Small intestine (tissue), 7 donors: ENCODE data around the gene STK10. TPM values are rescaled to one million over a fixed set of nuclear protein-coding genes. Genes with fewer than 3 reads are reported as not detected.
A peak's percentile ranks its signal among the peaks of the same experiment; 100 is the strongest.

Source experiments
- DNase-seq, 2 donors: peaks; one replicate each; pipeline versions ENCODE4 v3.0.0 to v3.0.0-alpha.2; 2013
- FAIRE-seq: peaks from 2 replicates; lab custom pipeline; 2012; peaks lifted over from hg19 to GRCh38; lab: Jason Lieb, UNC
- H3K27ac ChIP-seq, 3 donors: one replicate each; pipeline ENCODE4 v1.5.1; 2013; ENCODE audit warnings: low read length in 2 of 3, mild to moderate bottlenecking in 2 of 3, control low read depth in 1 of 3, inconsistent platforms in 1 of 3, low read depth in 1 of 3, moderate library complexity in 1 of 3
- H3K27me3 ChIP-seq, 3 donors: one replicate each; pipeline ENCODE4 v1.6.1; 2013; ENCODE audit warnings: low read length in 3 of 3, inconsistent platforms in 1 of 3; ENCODE audit not compliant: control insufficient read depth in 3 of 3, insufficient read depth in 3 of 3
- H3K36me3 ChIP-seq, 3 donors: one replicate each; pipeline ENCODE4 v1.6.1; 2013; ENCODE audit warnings: low read length in 3 of 3, inconsistent platforms in 1 of 3, low read depth in 1 of 3, mild to moderate bottlenecking in 1 of 3, moderate library complexity in 1 of 3; ENCODE audit not compliant: control insufficient read depth in 3 of 3, insufficient read depth in 2 of 3
- H3K4me1 ChIP-seq, 3 donors: one replicate each; pipeline ENCODE4 v1.6.1; 2013; ENCODE audit warnings: low read length in 2 of 3, inconsistent platforms in 1 of 3, low read depth in 1 of 3, mild to moderate bottlenecking in 1 of 3, moderate library complexity in 1 of 3; ENCODE audit not compliant: control insufficient read depth in 3 of 3, insufficient read depth in 2 of 3
- H3K4me3 ChIP-seq, 3 donors: one replicate each; pipeline ENCODE4 v1.5.1; 2013; ENCODE audit warnings: low read length in 3 of 3, control low read depth in 1 of 3, inconsistent platforms in 1 of 3, low read depth in 1 of 3, mild to moderate bottlenecking in 1 of 3, moderate library complexity in 1 of 3
- H3K9me3 ChIP-seq, 2 donors: one replicate each; pipeline ENCODE4 v1.6.1; 2013; ENCODE audit warnings: low read depth in 1 of 2, low read length in 1 of 2; ENCODE audit not compliant: control insufficient read depth in 2 of 2, insufficient read depth in 1 of 2
- WGBS, 3 donors: extraction: QIAGEN DNeasy Blood & Tissue Kit; methylation state at CpG; one replicate each; pipeline ENCODE4 v1.1.7; 2013; 5-methylcytosine and 5-hydroxymethylcytosine counted together
- polyA plus RNA-seq, 4 donors: library from polyadenylated mRNA; stranded (reverse) in 3 of 4; unstranded in 1 of 4; fragments of 200-250 nt in 3 of 4; fragments of 120-200 nt in 1 of 4; gene quantifications; one replicate each; pipeline versions ENCODE4 v1.2.1 to v1.2.3, GENCODE V29; 2013
- donor health status: healthy with polysubstance abuse.
- donor health status: control.
- donor health status: control.
- donor health status: Bipolar disorder and iron deficiency.
- donor health status: healthy.

The STK10 gene
- polyA plus RNA-seq, 4 donors = 7.4 to 10.5 (median 9.1) TPM

DNA sequence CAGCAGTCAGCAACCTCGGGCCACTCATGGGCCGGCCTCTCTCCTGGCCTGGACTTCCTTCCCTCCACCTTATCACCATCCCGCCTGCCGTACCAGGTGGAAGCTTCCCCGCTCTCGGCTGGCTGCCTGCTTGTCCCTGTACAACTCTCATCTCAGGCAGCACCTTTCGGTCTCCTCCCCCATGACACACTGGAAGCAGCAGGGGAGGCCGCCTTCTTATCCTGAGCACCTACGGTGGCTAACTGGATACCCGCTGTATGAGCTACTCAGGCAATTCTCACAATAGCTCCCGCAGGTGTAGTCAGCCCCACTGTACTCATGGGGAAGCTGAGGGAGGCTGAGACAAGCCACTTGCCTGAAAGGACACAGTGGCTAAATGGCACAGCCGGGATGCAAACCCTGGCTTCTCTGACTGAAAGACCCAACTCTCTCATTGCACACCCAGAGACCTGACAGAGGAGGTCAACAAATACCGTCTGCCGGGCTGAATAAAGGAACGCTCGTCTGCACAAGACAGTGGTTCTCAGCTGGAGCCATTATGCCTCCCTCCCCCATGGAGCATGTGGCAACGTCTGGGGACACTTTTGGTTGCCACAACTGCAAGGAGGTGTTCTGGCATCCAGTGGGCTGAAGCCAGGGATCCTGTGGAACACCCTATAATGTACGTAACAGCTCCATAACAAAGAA lies 9.6 kb downstream of the STK10 start:
- H3K27me3 ChIP-seq = no peaks in the 10 kb centered on the region
- H3K4me1 ChIP-seq = peaks cover 0 to 4% (median 0%) of the 10 kb centered on the region in 3 donors
- H3K4me3 ChIP-seq = no peak overlapping the region
- no peak for DNase-seq
- no peak for FAIRE-seq
- H3K36me3 ChIP-seq = peaks cover 0 to 2% (median 0%) of the 10 kb centered on the region in 3 donors
- 50 to 62% (median 57%) methylated on average over 18 of the region's 18 CpGs for WGBS, 3 donors
- H3K27ac ChIP-seq = peak overlapping the region in 2 of 3 donors; percentile 66 to 89
- H3K9me3 ChIP-seq = no peaks in the 10 kb centered on the region

DNA sequence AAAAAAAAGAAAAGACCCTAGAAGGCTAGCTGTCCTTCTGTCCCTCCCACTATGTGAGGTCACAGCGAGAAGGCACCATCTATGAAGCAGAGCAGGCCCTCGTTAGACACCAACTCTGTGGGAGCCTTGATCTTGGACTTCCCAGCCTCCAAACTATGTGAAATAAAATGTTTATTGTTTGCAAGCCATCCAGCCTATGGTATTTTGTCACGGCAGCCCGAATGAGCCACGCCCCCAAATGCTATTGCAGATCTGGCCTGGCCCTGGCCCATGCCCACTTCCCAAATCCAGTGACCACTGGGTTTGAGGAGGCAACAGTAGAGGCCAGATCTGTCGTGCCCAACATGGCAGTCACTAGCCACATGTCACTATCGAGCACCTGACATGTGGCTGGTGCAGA lies 10.8 kb downstream of the STK10 start:
- H3K36me3 ChIP-seq = peaks cover 0 to 4% (median 0%) of the 10 kb centered on the region in 3 donors
- H3K4me1 ChIP-seq = peaks cover 0 to 4% (median 0%) of the 10 kb centered on the region in 3 donors
- DNase-seq = no peak
- FAIRE-seq = no peak
- 70 to 86% (median 81%) methylated on average over 7 of the region's 7 CpGs for WGBS, 3 donors
- peak overlapping the region in 1 of 3 donors; percentile 51 for H3K27ac ChIP-seq
- no peak overlapping the region for H3K4me3 ChIP-seq
- H3K27me3 ChIP-seq = no peaks in the 10 kb centered on the region
- no peaks in the 10 kb centered on the region for H3K9me3 ChIP-seq

DNA sequence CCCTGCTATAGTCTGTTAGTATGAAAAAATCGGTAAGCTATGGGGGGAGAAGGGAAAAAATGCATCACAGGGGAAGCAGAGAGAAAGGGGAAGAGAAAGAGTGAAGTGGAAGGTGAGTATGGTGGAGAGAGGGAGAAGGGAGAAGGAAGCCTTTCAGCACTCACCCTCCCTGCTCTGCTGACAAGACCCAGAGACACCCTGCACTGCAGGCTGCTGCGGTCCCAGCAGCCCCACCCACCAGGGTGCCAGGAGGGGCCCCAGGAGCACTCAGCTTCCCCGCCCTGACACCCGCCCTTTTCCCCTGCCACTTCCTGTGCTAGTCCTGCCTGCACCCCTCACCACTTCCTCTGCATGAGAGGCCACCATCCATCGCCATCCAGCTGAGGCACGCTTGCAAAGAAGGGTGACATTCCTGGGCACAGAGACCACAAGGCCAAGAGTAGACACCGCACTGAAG lies 12.7 kb downstream of the STK10 start:
- H3K36me3 ChIP-seq = peaks cover 0 to 4% (median 0%) of the 10 kb centered on the region in 3 donors
- no peaks in the 10 kb centered on the region for H3K27me3 ChIP-seq
- WGBS, 3 donors = 35 to 62% (median 47%) methylated on average over 4 to 7 of the region's 7 CpGs
- H3K27ac ChIP-seq = peak overlapping the region in 1 of 3 donors; percentile 63
- H3K4me1 ChIP-seq = peaks cover 0 to 4% (median 0%) of the 10 kb centered on the region in 3 donors
- peak overlapping the region in 1 of 3 donors; percentile 22 for H3K4me3 ChIP-seq
- no peaks in the 10 kb centered on the region for H3K9me3 ChIP-seq
- DNase-seq (peak in 1 of 2 donors; percentile 68), FAIRE-seq (no peak)

DNA sequence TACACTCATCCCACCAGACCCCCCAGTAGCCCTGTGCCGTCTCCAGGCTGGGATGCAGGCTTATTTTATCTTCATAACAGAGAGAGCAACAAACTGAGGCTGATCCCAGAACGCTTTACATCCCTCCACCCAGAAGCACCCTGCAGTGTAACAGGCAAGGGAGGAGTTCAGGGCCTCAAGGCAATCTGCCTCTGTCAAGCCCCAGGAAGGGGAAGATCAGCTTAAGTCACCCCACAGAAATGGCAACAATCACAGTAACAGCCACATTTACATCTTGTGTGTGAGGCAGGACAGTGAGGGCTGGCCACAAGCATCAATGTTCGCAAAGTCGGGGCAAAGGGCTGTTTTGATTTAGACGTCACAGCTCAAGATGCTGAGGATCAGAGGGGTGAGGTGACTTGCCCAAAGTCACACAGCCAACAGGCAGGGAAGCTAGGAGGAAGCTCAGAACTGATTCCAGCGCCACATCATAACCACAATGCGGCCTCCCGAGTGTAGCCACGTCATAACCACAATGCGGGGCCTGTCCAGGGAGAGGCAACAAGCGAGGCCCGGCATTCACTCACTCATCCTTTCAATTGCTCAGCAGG lies 14.4 kb downstream of the STK10 start:
- 57 to 77% (median 73%) methylated on average over 12 of the region's 12 CpGs for WGBS, 3 donors
- no peak for FAIRE-seq
- H3K4me1 ChIP-seq = peaks cover 0 to 4% (median 0%) of the 10 kb centered on the region in 3 donors
- H3K9me3 ChIP-seq = no peaks in the 10 kb centered on the region
- no peaks in the 10 kb centered on the region for H3K27me3 ChIP-seq
- H3K4me3 ChIP-seq = no peak overlapping the region
- H3K36me3 ChIP-seq = peaks cover 0 to 4% (median 0%) of the 10 kb centered on the region in 3 donors
- DNase-seq = no peak
- H3K27ac ChIP-seq = peak overlapping the region in 1 of 3 donors; percentile 40

DNA sequence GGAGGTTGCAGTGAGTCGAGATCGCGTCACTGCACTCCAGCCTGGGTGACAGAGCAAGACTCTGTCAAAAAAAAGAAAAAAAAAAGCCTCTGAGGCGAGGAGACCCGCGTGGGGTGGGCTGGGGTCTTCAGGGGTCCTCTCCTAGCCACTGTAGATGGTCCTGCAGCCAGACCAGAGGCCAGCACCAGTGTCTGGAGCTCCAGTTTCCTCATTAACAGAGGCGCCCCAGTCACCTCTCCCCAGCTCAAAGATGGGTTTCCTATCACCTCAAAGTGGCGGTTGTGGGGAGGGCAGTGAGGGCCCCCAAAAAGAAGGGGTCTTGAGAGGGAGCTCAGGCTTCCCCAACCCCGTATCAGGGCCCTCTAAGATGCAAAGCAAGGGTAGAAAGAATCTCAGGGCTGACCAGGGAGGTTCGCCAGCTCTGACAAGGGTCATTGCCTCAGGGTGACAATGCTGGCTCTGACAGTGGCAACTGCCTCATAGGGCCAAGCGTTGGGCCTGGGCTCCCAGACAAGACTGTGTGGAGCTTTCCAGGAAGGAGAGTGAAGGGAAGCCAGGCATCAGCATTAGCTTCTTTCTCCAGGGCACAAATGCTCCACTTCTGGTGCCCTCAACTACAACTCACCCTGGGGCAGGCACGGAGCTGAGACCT lies 15.0 kb downstream of the STK10 start:
- Histone ChIP-seq H3K27ac (peak overlapping the region in 1 of 3 donors; percentile 40), H3K9me3 (no peaks in the 10 kb centered on the region), H3K27me3 (no peaks in the 10 kb centered on the region), H3K36me3 (peaks cover 0 to 4% (median 0%) of the 10 kb centered on the region in 3 donors), H3K4me3 (no peak overlapping the region), H3K4me1 (peaks cover 0 to 4% (median 2%) of the 10 kb centered on the region in 3 donors)
- WGBS, 3 donors = 79 to 89% (median 86%) methylated on average over 12 of the region's 12 CpGs
- DNase-seq (no peak), FAIRE-seq (no peak)

DNA sequence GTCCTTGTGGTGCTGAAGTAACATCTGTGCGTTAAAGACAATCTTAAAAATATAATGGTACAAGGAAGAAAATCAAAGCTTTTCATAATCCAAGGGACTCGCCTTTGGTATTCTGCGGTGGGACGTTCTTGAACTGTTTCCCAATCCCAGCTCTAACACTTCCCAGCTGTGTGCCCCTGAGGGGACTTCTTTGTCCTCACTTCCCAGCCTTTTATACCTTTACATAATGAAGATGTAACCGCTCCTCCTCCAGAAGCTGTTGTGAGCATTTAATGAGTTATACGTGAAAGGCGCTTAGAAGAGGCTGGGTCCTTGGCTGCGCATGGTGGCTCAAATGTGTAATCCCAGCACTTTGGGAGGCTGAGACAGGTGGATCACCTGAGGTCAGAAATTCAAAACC lies 16.9 kb downstream of the STK10 start:
- FAIRE-seq = no peak
- WGBS, 3 donors = 91 to 97% (median 96%) methylated on average over 8 of the region's 8 CpGs

DNA sequence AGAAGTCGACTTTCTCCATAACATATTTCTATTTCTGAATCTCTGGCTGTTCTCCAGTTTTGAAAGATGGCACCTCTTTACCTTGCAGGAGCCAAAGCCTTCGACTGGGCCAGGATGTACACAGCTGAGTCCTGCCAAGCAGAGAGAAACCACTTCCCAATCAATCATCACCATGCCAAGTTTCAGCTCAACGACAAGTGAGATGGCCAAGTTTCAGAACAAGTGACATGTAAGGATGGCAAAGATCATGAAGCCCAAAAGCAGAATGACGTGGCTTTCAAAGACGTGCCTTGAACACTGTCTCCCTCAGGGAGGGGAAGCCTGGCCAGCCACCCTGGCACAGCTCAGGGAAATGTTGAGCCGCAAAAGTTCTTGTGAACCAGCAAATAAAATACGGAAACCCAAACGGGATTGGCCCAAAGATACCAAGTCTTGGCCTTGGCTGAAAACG lies 17.7 kb downstream of the STK10 start:
- DNase-seq (no peak), FAIRE-seq (no peak)
- H3K36me3 ChIP-seq = peaks cover 0 to 6% (median 0%) of the 10 kb centered on the region in 3 donors
- no peaks in the 10 kb centered on the region for H3K9me3 ChIP-seq
- H3K4me1 ChIP-seq = peaks cover 3 to 5% (median 4%) of the 10 kb centered on the region in 3 donors
- 78 to 84% (median 82%) methylated on average over 9 of the region's 9 CpGs for WGBS, 3 donors
- no peak overlapping the region for H3K27ac ChIP-seq
- H3K27me3 ChIP-seq = no peaks in the 10 kb centered on the region
- no peak overlapping the region for H3K4me3 ChIP-seq

More for the DNA sequence above, 16.9 kb downstream of the STK10 start:
- peaks cover 0 to 4% (median 3%) of the 10 kb centered on the region in 3 donors for H3K4me1 ChIP-seq
- no peak for DNase-seq
- H3K9me3 ChIP-seq = no peaks in the 10 kb centered on the region
- H3K27me3 ChIP-seq = no peaks in the 10 kb centered on the region
- no peak overlapping the region for H3K4me3 ChIP-seq
- peaks cover 0 to 4% (median 0%) of the 10 kb centered on the region in 3 donors for H3K36me3 ChIP-seq
- no peak overlapping the region for H3K27ac ChIP-seq

DNA sequence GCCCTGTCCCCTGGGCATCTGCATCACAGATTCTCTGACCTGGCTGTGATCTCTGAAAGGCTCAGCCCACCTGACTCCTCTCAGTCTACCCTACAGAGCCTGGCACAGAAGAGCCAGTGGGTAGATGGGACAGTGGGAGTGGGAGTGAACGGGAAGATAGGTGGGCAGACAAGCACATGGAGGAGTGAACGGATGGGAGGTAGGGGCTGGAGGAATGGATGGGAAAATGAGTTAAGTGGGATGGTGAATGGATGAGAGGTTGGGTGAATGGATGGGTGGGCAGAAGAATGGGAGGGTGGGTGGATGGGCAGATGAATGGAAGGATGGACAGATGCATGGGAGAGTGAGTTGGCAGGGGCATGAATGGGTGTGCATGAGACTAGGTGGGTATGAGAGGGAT lies 18.8 kb downstream of the STK10 start:
- WGBS, 3 donors = 95 to 100% (median 97%) methylated on average over 2 of the region's 2 CpGs

More for the DNA sequence above, 18.8 kb downstream of the STK10 start:
- H3K36me3 ChIP-seq = peaks cover 0 to 6% (median 0%) of the 10 kb centered on the region in 3 donors
- no peaks in the 10 kb centered on the region for H3K9me3 ChIP-seq
- FAIRE-seq (no peak), DNase-seq (no peak)
- no peaks in the 10 kb centered on the region for H3K27me3 ChIP-seq
- H3K4me3 ChIP-seq = no peak overlapping the region
- H3K4me1 ChIP-seq = peaks cover 3 to 10% (median 9%) of the 10 kb centered on the region in 3 donors
- no peak overlapping the region for H3K27ac ChIP-seq
